ENCODE data around the gene ARAP2. TPM values are rescaled to one million over a fixed set of nuclear protein-coding genes. Genes with fewer than 3 reads are reported as not detected.

ARAP2 gene
- total RNA-seq, 1 experiment from 2014 or later: 13.6 TPM

DNA sequence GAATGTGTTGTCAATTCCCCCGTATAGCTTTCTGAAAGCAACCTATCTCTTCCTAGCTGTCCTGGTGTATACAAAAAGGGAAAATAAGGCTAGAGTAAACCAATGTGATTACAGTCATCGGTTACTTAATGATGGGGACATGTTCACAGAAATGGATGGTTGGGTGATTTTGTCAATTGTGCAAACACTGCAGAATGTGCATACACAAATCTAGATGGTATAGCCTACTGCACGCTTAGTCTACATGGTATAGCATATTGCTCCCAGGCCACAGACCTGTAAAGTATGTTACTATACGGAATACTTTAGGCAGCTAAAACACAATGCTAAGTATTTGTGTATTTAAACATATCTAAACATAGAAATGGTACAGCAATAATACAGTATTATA is 42.2 kb upstream of the ARAP2 start:
- Histone ChIP-seq H3K27me3 (ENCODE audit: insufficient read depth, low read length) (no peaks in the 10 kb centered on the region), H3K9me3 (ENCODE audit: control insufficient read depth in 1 of 2, insufficient read depth in 1 of 2, low read depth in 1 of 2, low read length in 2 of 2) (no peaks in the 10 kb centered on the region), H3K36me3 (ENCODE audit: control insufficient read depth in 1 of 2, insufficient read depth in 2 of 2, low read length in 2 of 2) (no peaks in the 10 kb centered on the region), H4K20me1 (ENCODE audit: insufficient read depth) (no peaks in the 10 kb centered on the region), H3K4me2 (ENCODE audit: low read length) (peak overlapping the region; percentile 10; the same call in 1 of the 2 replicates), H3K27ac (ENCODE audit: low read depth, low read length) (no peak overlapping the region), H3K4me3 (replicated peaks in 1 of 2; ENCODE audit: low read depth in 1 of 2, low read length in 2 of 2) (no peak overlapping the region), H3K4me1 (ENCODE audit: control insufficient read depth in 1 of 2, insufficient read depth in 2 of 2, low read length in 2 of 2) (peaks cover 0 to 8% of the 10 kb centered on the region in 2 experiments; a peak in 2 of 4 replicates), H3K9ac (ENCODE audit: low read length) (no peak overlapping the region), H2AFZ (ENCODE audit: low read depth, low read length, poor library complexity, severe bottlenecking) (peak overlapping the region; percentile 8), H3K9me2 (ENCODE audit: insufficient read depth) (no peaks in the 10 kb centered on the region), H3K79me2 (ENCODE audit: insufficient read depth, low read length) (no peaks in the 10 kb centered on the region)
- RAD21 ChIA-PET (ENCODE audit: low non-redundant PET in 1 of 2, low total read pairs in 2 of 2, uncharacterized antibody in 2 of 2, unreplicated experiment in 2 of 2): no interaction called here
- CTCF ChIA-PET: no interaction called here
- POLR2A ChIA-PET: interaction anchor here (0.9 kb wide), 1 partner anchor 10 kb away, joined by 3 read pairs; no protein-coding TSS in a partner anchor
- intact Hi-C loops (cut with micrococcal nuclease): no loop called here
- DNase-seq (ENCODE audit: low read depth, low spot score) (no peak), ATAC-seq (no peak)
- BruUV-seq (replicated peaks): no TSS peak
- no peak for TF ChIP-seq SIN3A (IDR thresholded peaks at IDR 0.05; ENCODE audit: low read depth)
- no peak for TF ChIP-seq POLR2A (IDR thresholded peaks at IDR 0.05; ENCODE audit: borderline replicate concordance, extremely low read depth, insufficient read depth, insufficient read length)
- no peak for TF ChIP-seq CBX3 (IDR thresholded peaks at IDR 0.05; ENCODE audit: low read depth)
- TF ChIP-seq POLR2AphosphoS5 (IDR thresholded peaks at IDR 0.05; ENCODE audit: low read depth, low read length): no peak
- TF ChIP-seq, protein P1, sequence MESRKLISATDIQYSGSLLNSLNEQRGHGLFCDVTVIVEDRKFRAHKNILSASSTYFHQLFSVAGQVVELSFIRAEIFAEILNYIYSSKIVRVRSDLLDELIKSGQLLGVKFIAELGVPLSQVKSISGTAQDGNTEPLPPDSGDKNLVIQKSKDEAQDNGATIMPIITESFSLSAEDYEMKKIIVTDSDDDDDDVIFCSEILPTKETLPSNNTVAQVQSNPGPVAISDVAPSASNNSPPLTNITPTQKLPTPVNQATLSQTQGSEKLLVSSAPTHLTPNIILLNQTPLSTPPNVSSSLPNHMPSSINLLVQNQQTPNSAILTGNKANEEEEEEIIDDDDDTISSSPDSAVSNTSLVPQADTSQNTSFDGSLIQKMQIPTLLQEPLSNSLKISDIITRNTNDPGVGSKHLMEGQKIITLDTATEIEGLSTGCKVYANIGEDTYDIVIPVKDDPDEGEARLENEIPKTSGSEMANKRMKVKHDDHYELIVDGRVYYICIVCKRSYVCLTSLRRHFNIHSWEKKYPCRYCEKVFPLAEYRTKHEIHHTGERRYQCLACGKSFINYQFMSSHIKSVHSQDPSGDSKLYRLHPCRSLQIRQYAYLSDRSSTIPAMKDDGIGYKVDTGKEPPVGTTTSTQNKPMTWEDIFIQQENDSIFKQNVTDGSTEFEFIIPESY (IDR thresholded peaks at IDR 0.05; ENCODE audit: extremely low read depth, insufficient replicate concordance, low read length): no peak
- TF ChIP-seq EZH2 (IDR thresholded peaks at IDR 0.05): no peak
- no peak for TF ChIP-seq FOSL1 (IDR thresholded peaks at IDR 0.05; ENCODE audit: low read depth)
- TF ChIP-seq TCF7L2 (IDR thresholded peaks at IDR 0.05; ENCODE audit: borderline replicate concordance, extremely low read depth, insufficient read depth, insufficient read length): no peak

All from HCT116 (cell line).